Mucosa of descending colon (tissue), 3 donors: Measurements from ENCODE around the gene CTXN2. TPM values are rescaled to one million over a fixed set of nuclear protein-coding genes. Genes with fewer than 3 reads are reported as not detected.

Experiments
- ATAC-seq: fragments of 200-7000 bp; cut with Tn5 transposase; one replicate; pipeline ENCODE4 v1.9.1; 2020; ENCODE audit warnings: mild to moderate bottlenecking, moderate library complexity
- DNase-seq, 3 donors: peaks; one replicate each; pipeline ENCODE4 v3.0.0-alpha.2; 2020
- H3K36me3 ChIP-seq: fragments of 200-600 bp; one replicate; pipeline ENCODE4 v1.8.0; 2021; ENCODE audit warnings: low read depth, mild to moderate bottlenecking
- H3K4me1 ChIP-seq: fragments of 200-600 bp; one replicate; pipeline ENCODE4 v1.8.0; 2021; ENCODE audit warnings: low read depth, mild to moderate bottlenecking
- H3K4me3 ChIP-seq: fragments of 200-600 bp; one replicate; pipeline ENCODE4 v1.8.0; 2021; ENCODE audit warnings: mild to moderate bottlenecking
- H3K9me3 ChIP-seq: fragments of 200-600 bp; one replicate; pipeline ENCODE4 v1.8.0; 2021; ENCODE audit warnings: mild to moderate bottlenecking
- intact Hi-C, 2 donors: fragments of 100-400 bp; cut with DNase I in 1 of 2; cut with micrococcal nuclease in 1 of 2; formaldehyde crosslinking; loops; one replicate each; pipeline versions ENCODE4 v1.11.0 to v1.11.1; 2022; cut with DNase I, micrococcal nuclease
- long read RNA-seq, 2 donors: library from polyadenylated mRNA; unstranded; transcript quantifications; one replicate each; pipeline ENCODE4 v2.0.0, GENCODE V29; 2019 to 2021
- total RNA-seq, 3 donors: library from RNA; stranded (reverse); fragmentation: NEBNext Ultra II Directional in 2 of 3; extraction: Animal tissue kit (Norgen Biotek cat#: 25700) in 2 of 3; gene quantifications; one replicate each; pipeline versions ENCODE4 v1.2.1 to v1.2.4, GENCODE V29; 2021 to 2023
- TF ChIP-seq, protein P1 (sequence below): fragments of 200-600 bp; IDR thresholded peaks from one replicate; pipeline ENCODE4 v1.8.0; 2022; ENCODE audit warnings: antibody characterized with exemption, mild to moderate bottlenecking
- donor health status: DM: no; HTN: no; CAD: no; lungs with moderate emphysema.
- donor health status: DM: no; HTN: no; CAD: no.
- donor health status: DM: no; HTN: yes; CAD: no.

CTXN2 gene
- total RNA-seq = under 1 TPM in 1 of 3 donors, not detected in 2; 0.16 TPM
- long read RNA-seq, donor 1 = 0 reads
- long read RNA-seq, donor 2 = 0 reads

DNA sequence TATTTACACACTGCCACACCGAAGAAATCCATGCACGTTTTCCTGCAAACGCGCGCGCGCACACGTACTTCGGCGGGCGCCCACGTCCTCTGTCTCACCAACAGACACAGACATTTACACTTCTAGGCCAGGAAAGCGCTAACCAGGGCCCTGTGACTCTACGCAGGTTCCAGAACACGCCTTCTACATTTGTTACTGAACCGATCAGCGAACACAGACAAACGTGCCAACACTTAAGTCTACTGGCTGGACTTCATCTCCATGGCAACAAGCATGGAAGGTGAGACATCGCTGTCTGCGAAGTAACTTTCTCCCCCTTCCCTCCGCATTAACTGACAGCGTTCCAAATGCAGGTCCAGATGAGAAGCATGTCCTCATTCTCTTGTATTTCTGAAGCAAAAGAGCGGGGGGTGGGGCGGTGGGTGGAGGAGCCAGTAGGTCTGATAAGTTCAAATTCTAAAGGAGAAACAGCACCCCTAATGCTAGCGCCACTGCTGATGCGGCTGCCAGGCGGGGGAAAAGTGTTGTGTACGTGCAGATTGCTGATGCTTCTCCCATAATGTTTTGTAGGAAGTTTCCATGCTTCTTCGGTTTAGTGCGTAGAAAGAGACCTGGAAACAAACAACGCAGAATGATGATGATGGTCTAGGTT, at the start of gene CTXN2:
Gene CTXN2, plus strand, starts transcription at position 92 of the 652 bp plus-strand sequence. CDS start 9,636 bp downstream, outside the sequence.
- intact Hi-C loops = no loop called here
- TF ChIP-seq, protein P1, sequence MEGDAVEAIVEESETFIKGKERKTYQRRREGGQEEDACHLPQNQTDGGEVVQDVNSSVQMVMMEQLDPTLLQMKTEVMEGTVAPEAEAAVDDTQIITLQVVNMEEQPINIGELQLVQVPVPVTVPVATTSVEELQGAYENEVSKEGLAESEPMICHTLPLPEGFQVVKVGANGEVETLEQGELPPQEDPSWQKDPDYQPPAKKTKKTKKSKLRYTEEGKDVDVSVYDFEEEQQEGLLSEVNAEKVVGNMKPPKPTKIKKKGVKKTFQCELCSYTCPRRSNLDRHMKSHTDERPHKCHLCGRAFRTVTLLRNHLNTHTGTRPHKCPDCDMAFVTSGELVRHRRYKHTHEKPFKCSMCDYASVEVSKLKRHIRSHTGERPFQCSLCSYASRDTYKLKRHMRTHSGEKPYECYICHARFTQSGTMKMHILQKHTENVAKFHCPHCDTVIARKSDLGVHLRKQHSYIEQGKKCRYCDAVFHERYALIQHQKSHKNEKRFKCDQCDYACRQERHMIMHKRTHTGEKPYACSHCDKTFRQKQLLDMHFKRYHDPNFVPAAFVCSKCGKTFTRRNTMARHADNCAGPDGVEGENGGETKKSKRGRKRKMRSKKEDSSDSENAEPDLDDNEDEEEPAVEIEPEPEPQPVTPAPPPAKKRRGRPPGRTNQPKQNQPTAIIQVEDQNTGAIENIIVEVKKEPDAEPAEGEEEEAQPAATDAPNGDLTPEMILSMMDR = no peak
- peak in 2 of 3 donors; percentile 5 to 23 for DNase-seq
- peak; percentile 37 for ATAC-seq
- H3K36me3 ChIP-seq = no peaks in the 10 kb centered on the region
- H3K9me3 ChIP-seq = no peaks in the 10 kb centered on the region
- no peaks in the 10 kb centered on the region for H3K4me1 ChIP-seq
- no peak within 1 kb of the TSS for H3K4me3 ChIP-seq

DNA sequence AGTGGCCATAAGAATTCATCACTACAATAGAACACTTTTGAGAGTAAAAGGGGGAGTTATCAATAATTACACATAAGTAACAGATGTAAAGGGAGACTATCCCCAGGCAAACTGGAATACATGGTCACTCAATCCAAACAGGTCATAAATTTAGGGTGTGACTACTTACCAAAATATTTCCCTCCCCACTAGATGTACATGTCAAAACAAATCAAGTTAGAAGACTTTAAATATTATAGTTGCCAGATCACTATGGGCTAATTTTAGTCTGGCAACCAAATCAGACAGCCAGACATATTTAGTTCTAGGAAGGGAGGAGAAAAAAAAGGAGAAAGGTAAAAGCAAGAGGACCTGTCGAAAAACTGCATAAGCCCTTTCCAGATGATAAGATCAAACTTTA, 47.6 kb upstream of the CTXN2 start:
- ATAC-seq = no peak
- DNase-seq = no peak
- no peaks in the 10 kb centered on the region for H3K9me3 ChIP-seq
- no peak overlapping the region for H3K4me3 ChIP-seq
- TF ChIP-seq, protein P1 = no peak
- intact Hi-C loops = no loop called here
- H3K4me1 ChIP-seq = no peaks in the 10 kb centered on the region
- no peaks in the 10 kb centered on the region for H3K36me3 ChIP-seq

DNA sequence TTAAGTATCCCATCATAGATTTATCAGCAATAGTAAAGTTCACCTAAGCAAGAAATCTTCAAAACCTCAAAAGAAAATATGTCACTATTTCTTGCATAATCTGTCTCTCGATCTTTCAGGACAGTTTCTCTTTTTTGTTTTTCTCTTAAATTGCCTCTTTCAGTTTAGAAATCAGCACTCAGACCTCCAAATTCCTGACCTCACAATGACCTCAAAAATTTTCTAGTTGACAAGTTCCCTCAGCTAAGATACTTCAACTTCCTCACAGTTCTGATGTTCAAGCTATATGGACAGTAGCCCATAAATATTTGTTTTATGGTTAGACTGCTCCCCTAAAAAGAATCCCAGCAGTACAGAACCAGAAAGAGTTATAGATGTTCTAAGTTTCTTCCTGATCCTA, 46.6 kb upstream of the CTXN2 start:
- intact Hi-C loops = no loop called here
- Histone ChIP-seq H3K4me3 (no peak overlapping the region), H3K4me1 (no peaks in the 10 kb centered on the region), H3K36me3 (no peaks in the 10 kb centered on the region), H3K9me3 (no peaks in the 10 kb centered on the region)
- TF ChIP-seq, protein P1 = no peak
- ATAC-seq (no peak), DNase-seq (no peak)

DNA sequence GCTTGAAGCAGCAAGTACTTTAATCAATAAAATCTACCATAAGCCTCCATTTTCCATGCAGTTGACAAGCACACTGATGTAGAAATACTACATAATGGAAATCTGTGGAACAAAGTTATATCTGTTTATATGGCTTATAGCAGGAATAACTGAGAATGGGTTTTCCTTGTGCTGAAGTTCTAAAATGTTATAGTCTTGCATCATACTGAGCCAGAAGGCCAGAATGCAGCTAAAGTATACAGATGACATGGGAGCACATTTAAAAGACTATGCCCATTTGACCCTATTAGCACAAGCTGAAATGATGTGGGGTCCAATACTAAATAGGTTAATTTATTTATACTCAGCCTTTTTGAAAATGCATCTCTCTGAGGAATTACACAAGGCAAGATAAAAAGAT, 45.5 kb upstream of the CTXN2 start:
- intact Hi-C loops = no loop called here

DNA sequence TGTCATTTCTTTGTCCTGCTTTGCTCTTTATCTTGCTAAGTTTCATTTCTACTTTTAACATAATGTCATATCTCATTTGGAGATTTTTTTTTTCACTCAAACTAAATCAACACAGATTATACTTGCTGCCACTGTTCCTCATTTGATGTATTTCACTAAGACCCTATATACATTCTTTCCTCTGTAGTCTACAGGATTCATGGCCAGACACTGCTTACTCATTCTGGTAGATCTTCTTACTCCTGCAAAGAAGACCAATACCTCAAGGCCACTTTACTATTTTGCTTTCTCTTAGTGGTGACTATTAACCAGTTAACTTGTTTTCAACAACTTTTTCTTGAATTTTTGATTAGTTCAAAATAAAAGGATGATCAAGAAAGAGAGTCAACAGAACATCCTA, 44.1 kb upstream of the CTXN2 start:
- intact Hi-C loops = no loop called here
- TF ChIP-seq, protein P1 = no peak
- ATAC-seq (no peak), DNase-seq (no peak)
- H3K36me3 ChIP-seq = no peaks in the 10 kb centered on the region
- H3K4me3 ChIP-seq = no peak overlapping the region
- H3K4me1 ChIP-seq = no peaks in the 10 kb centered on the region
- no peaks in the 10 kb centered on the region for H3K9me3 ChIP-seq

More for the DNA sequence above, 45.5 kb upstream of the CTXN2 start:
- H3K36me3 ChIP-seq = no peaks in the 10 kb centered on the region
- DNase-seq (no peak), ATAC-seq (no peak)
- H3K9me3 ChIP-seq = no peaks in the 10 kb centered on the region
- H3K4me3 ChIP-seq = no peak overlapping the region
- H3K4me1 ChIP-seq = no peaks in the 10 kb centered on the region
- TF ChIP-seq, protein P1 = no peak
